ENCODE data around the gene KIF1B.
"Not testable (repeated sequence)": the region's sequence is repeated elsewhere in the genome, so short reads cannot be mapped to it uniquely, and the experiment has no call there.

The KIF1B gene

GRCh38 chr1:10192263-10192662 lies 18.1 kb upstream of the KIF1B start:
- DNase-seq, result no peak

GRCh38 chr1:10193288-10193687 lies 17.1 kb upstream of the KIF1B start:
- no peak for DNase-seq

- DNase-seq, result no peak
Measured at GRCh38 chr1:10195570-10195969, 14.8 kb upstream of the KIF1B start.

GRCh38 chr1:10196976-10197375 lies 13.4 kb upstream of the KIF1B start:
- no peak for DNase-seq

- DNase-seq, result no peak
Measured at GRCh38 chr1:10200620-10201019, 9.8 kb upstream of the KIF1B start.

GRCh38 chr1:10204003-10204642 lies 6.2 kb upstream of the KIF1B start:
- DNase-seq, result no peak

GRCh38 chr1:10205206-10205605 lies 5.2 kb upstream of the KIF1B start:
- not testable (repeated sequence) for DNase-seq

- DNase-seq, result no peak
Measured at GRCh38 chr1:10207810-10208209, 2.6 kb upstream of the KIF1B start.

- peak; percentile 86 to 92 (median 91) for DNase-seq
Measured at GRCh38 chr1:10208537-10208936, 1.8 kb upstream of the KIF1B start.

GRCh38 chr1:10209590-10209904 lies 823 bp upstream of the KIF1B start:
- no peak for DNase-seq

- DNase-seq, result peak; percentile 91 to 92 (median 91)
Measured at GRCh38 chr1:10210841-10211804, 753 bp downstream of the KIF1B start.

- DNase-seq, result peak in 2 of 3 donors; percentile 29 to 41
Measured at GRCh38 chr1:10211805-10212410, 1.5 kb downstream of the KIF1B start.

GRCh38 chr1:10212476-10212875 lies 2.1 kb downstream of the KIF1B start:
- DNase-seq, result no peak

GRCh38 chr1:10213186-10213705 lies 2.9 kb downstream of the KIF1B start:
- no peak for DNase-seq

GRCh38 chr1:10216090-10216749 lies 5.8 kb downstream of the KIF1B start:
- DNase-seq, result peak; percentile 15 to 59 (median 32)

- peak; percentile 77 to 85 (median 78) for DNase-seq
Measured at GRCh38 chr1:10217748-10218441, 7.5 kb downstream of the KIF1B start.

- DNase-seq, result no peak
Measured at GRCh38 chr1:10220200-10220599, 9.8 kb downstream of the KIF1B start.

- DNase-seq, result not testable (repeated sequence)
Measured at GRCh38 chr1:10220657-10221056, 10.3 kb downstream of the KIF1B start.

- DNase-seq, result no peak
Measured at GRCh38 chr1:10225573-10225972, 15.2 kb downstream of the KIF1B start.

- DNase-seq, result no peak
Measured at GRCh38 chr1:10228528-10228927, 18.2 kb downstream of the KIF1B start.

GRCh38 chr1:10229903-10230302 lies 19.5 kb downstream of the KIF1B start:
- no peak for DNase-seq

GRCh38 chr1:10232163-10232562 lies 21.8 kb downstream of the KIF1B start:
- no peak for DNase-seq

Data from suppressor macrophage treated with lipopolysaccharide for 1 hour (primary cell).